GM12873 (cell line): ENCODE results near the gene STAT3.

Experiments used
- CTCF ChIP-seq: IDR thresholded peaks from 2 replicates; pipeline ENCODE4 v1.5.1; 2012; ENCODE audit warnings: low read depth, mild to moderate bottlenecking, moderate library complexity, low read length, control low read depth; ENCODE audit not compliant: insufficient read depth; ENCODE audit errors: missing control alignments

Gene STAT3

GRCh38 chr17:42394838-42395237 lies 6.6 kb upstream of the STAT3 start:
- no peak for TF ChIP-seq CTCF

GRCh38 chr17:42392692-42393415 lies 4.6 kb upstream of the STAT3 start:
- no peak for TF ChIP-seq CTCF

- no peak for TF ChIP-seq CTCF
Observed at GRCh38 chr17:42389899-42390298, 1.7 kb upstream of the STAT3 start.

- no peak for TF ChIP-seq CTCF
Observed at GRCh38 chr17:42389135-42389417, 834 bp upstream of the STAT3 start.

GRCh38 chr17:42387661-42388380 lies 421 bp downstream of the STAT3 start:
- TF ChIP-seq CTCF, result no peak

GRCh38 chr17:42386777-42387657 lies 1.2 kb downstream of the STAT3 start:
- no peak for TF ChIP-seq CTCF

- no peak for TF ChIP-seq CTCF
Observed at GRCh38 chr17:42381898-42382297, 6.3 kb downstream of the STAT3 start.
